ENCODE measurements around the gene DRAM1. TPM values are rescaled to one million over a fixed set of nuclear protein-coding genes. Genes with fewer than 3 reads are reported as not detected.
"Not testable (repeated sequence)": the region's sequence is repeated elsewhere in the genome, so short reads cannot be mapped to it uniquely, and the experiment has no call there.

DRAM1 gene
- total RNA-seq, 2 experiments from 2014 or later = 4.1 to 4.9 TPM

GRCh38 chr12:101885912-101886561, 8.7 kb downstream of the DRAM1 start:
- H3K27me3 Mint-ChIP-seq (ENCODE audit: low read depth) = no peaks in the 10 kb centered on the region
- no peaks in the 10 kb centered on the region for H3K9me3 Mint-ChIP-seq
- CTCF ChIA-PET = no interaction called here

GRCh38 chr12:101889211-101889752, 11.9 kb downstream of the DRAM1 start:
- H3K4me1 Mint-ChIP-seq (ENCODE audit: low read depth) = peaks cover 4% of the 10 kb centered on the region
- CTCF ChIA-PET = interaction anchor here (0.6 to 1.0 kb wide), 3 partner anchors 49 to 404 kb away, joined by 3 read pairs; no protein-coding TSS in a partner anchor
- H3K36me3 Mint-ChIP-seq (ENCODE audit: low read depth) = no peaks in the 10 kb centered on the region
- no peaks in the 10 kb centered on the region for H3K9me3 Mint-ChIP-seq
- no peak overlapping the region for H3K27ac Mint-ChIP-seq
- no peak overlapping the region for H3K4me3 Mint-ChIP-seq
- DNase-seq = no peak
- no peaks in the 10 kb centered on the region for H3K27me3 Mint-ChIP-seq (ENCODE audit: low read depth)
- intact Hi-C loops (cut with micrococcal nuclease) = no loop called here

More at GRCh38 chr12:101885912-101886561, 8.7 kb downstream of the DRAM1 start:
- Mint-ChIP-seq H3K4me3 (no peak overlapping the region), H3K27ac (no peak overlapping the region), H3K36me3 (ENCODE audit: low read depth) (no peaks in the 10 kb centered on the region), H3K4me1 (ENCODE audit: low read depth) (peaks cover 4% of the 10 kb centered on the region)
- DNase-seq = no peak
- intact Hi-C loops (cut with micrococcal nuclease) = no loop called here

- CTCF ChIA-PET = interaction anchor here (1.3 to 1.6 kb wide), 3 partner anchors 14 to 51 kb away, joined by 4 to 5 read pairs (median 4); partner anchors contain the start of gene DRAM1
- no peak for DNase-seq
- no peak overlapping the region for H3K4me3 Mint-ChIP-seq
- peaks cover 4% of the 10 kb centered on the region for H3K4me1 Mint-ChIP-seq (ENCODE audit: low read depth)
- no peaks in the 10 kb centered on the region for H3K27me3 Mint-ChIP-seq (ENCODE audit: low read depth)
- H3K9me3 Mint-ChIP-seq = no peaks in the 10 kb centered on the region
- H3K36me3 Mint-ChIP-seq (ENCODE audit: low read depth) = no peaks in the 10 kb centered on the region
- H3K27ac Mint-ChIP-seq = no peak overlapping the region
- intact Hi-C loops (cut with micrococcal nuclease) = no loop called here
These were observed 14.1 kb downstream of the DRAM1 start for GRCh38 chr12:101891462-101891971.

- CTCF ChIA-PET = no interaction called here
These were observed 15.4 kb downstream of the DRAM1 start for GRCh38 chr12:101892794-101893193.

GRCh38 chr12:101901777-101902176, 24.4 kb downstream of the DRAM1 start:
- no peak overlapping the region for H3K4me3 Mint-ChIP-seq
- no peak overlapping the region for H3K27ac Mint-ChIP-seq
- intact Hi-C loops (cut with micrococcal nuclease) = no loop called here
- H3K27me3 Mint-ChIP-seq (ENCODE audit: low read depth) = no peaks in the 10 kb centered on the region
- no peak for DNase-seq
- CTCF ChIA-PET = interaction anchor here (0.6 kb wide), 1 partner anchor 15 kb away, joined by 4 read pairs; no protein-coding TSS in a partner anchor
- H3K4me1 Mint-ChIP-seq (ENCODE audit: low read depth) = no peaks in the 10 kb centered on the region
- H3K9me3 Mint-ChIP-seq = no peaks in the 10 kb centered on the region
- H3K36me3 Mint-ChIP-seq (ENCODE audit: low read depth) = peaks cover 2% of the 10 kb centered on the region

More at GRCh38 chr12:101892794-101893193, 15.4 kb downstream of the DRAM1 start:
- H3K36me3 Mint-ChIP-seq (ENCODE audit: low read depth) = no peaks in the 10 kb centered on the region
- H3K27me3 Mint-ChIP-seq (ENCODE audit: low read depth) = no peaks in the 10 kb centered on the region
- no peak overlapping the region for H3K4me3 Mint-ChIP-seq
- H3K9me3 Mint-ChIP-seq = no peaks in the 10 kb centered on the region
- intact Hi-C loops (cut with micrococcal nuclease) = no loop called here
- DNase-seq = no peak
- no peak overlapping the region for H3K27ac Mint-ChIP-seq
- H3K4me1 Mint-ChIP-seq (ENCODE audit: low read depth) = peaks cover 4% of the 10 kb centered on the region

- H3K27ac Mint-ChIP-seq = no peak overlapping the region
- no peaks in the 10 kb centered on the region for H3K27me3 Mint-ChIP-seq (ENCODE audit: low read depth)
These were observed 25.3 kb downstream of the DRAM1 start for GRCh38 chr12:101902641-101903040.

GRCh38 chr12:101906226-101906625, 28.8 kb downstream of the DRAM1 start:
- Mint-ChIP-seq H3K27me3 (ENCODE audit: low read depth) (no peaks in the 10 kb centered on the region), H3K36me3 (ENCODE audit: low read depth) (peaks cover 2% of the 10 kb centered on the region), H3K4me1 (ENCODE audit: low read depth) (peaks cover 2% of the 10 kb centered on the region), H3K27ac (no peak overlapping the region), H3K9me3 (no peaks in the 10 kb centered on the region), H3K4me3 (no peak overlapping the region)
- no peak for DNase-seq
- intact Hi-C loops (cut with micrococcal nuclease) = no loop called here
- CTCF ChIA-PET = no interaction called here

More at GRCh38 chr12:101902641-101903040, 25.3 kb downstream of the DRAM1 start:
- DNase-seq = no peak
- no peak overlapping the region for H3K4me3 Mint-ChIP-seq
- intact Hi-C loops (cut with micrococcal nuclease) = no loop called here
- CTCF ChIA-PET = no interaction called here
- no peaks in the 10 kb centered on the region for H3K9me3 Mint-ChIP-seq
- no peaks in the 10 kb centered on the region for H3K4me1 Mint-ChIP-seq (ENCODE audit: low read depth)
- peaks cover 2% of the 10 kb centered on the region for H3K36me3 Mint-ChIP-seq (ENCODE audit: low read depth)

GRCh38 chr12:101908395-101908794, 31.0 kb downstream of the DRAM1 start:
- no peaks in the 10 kb centered on the region for H3K27me3 Mint-ChIP-seq (ENCODE audit: low read depth)
- H3K27ac Mint-ChIP-seq = no peak overlapping the region
- no peak for DNase-seq
- peaks cover 2% of the 10 kb centered on the region for H3K4me1 Mint-ChIP-seq (ENCODE audit: low read depth)
- peaks cover under 1% of the 10 kb centered on the region for H3K36me3 Mint-ChIP-seq (ENCODE audit: low read depth)
- no peaks in the 10 kb centered on the region for H3K9me3 Mint-ChIP-seq
- CTCF ChIA-PET = no interaction called here
- intact Hi-C loops (cut with micrococcal nuclease) = no loop called here
- H3K4me3 Mint-ChIP-seq = no peak overlapping the region

- intact Hi-C loops (cut with micrococcal nuclease) = no loop called here
- Mint-ChIP-seq H3K27ac (no peak overlapping the region), H3K4me1 (ENCODE audit: low read depth) (peaks cover 2% of the 10 kb centered on the region), H3K36me3 (ENCODE audit: low read depth) (no peaks in the 10 kb centered on the region), H3K4me3 (no peak overlapping the region), H3K9me3 (no peaks in the 10 kb centered on the region), H3K27me3 (ENCODE audit: low read depth) (no peaks in the 10 kb centered on the region)
- CTCF ChIA-PET = no interaction called here
- no peak for DNase-seq
These were observed 32.3 kb downstream of the DRAM1 start for GRCh38 chr12:101909646-101910045.

- Mint-ChIP-seq H3K4me3 (no peak overlapping the region), H3K27me3 (ENCODE audit: low read depth) (no peaks in the 10 kb centered on the region), H3K36me3 (ENCODE audit: low read depth) (peaks cover 2% of the 10 kb centered on the region), H3K4me1 (ENCODE audit: low read depth) (peaks cover 5% of the 10 kb centered on the region), H3K9me3 (no peaks in the 10 kb centered on the region), H3K27ac (no peak overlapping the region)
- intact Hi-C loops (cut with micrococcal nuclease) = loop anchor here (5.0 kb wide), 1 partner anchor 896 kb away; no protein-coding TSS in a partner anchor
- CTCF ChIA-PET = no interaction called here
- no peak for DNase-seq
These were observed 38.5 kb downstream of the DRAM1 start for GRCh38 chr12:101915841-101916240.

- H3K36me3 Mint-ChIP-seq (ENCODE audit: low read depth); H3K27me3 Mint-ChIP-seq (ENCODE audit: low read depth); H3K4me1 Mint-ChIP-seq (ENCODE audit: low read depth); H3K4me3 Mint-ChIP-seq; DNase-seq; H3K9me3 Mint-ChIP-seq; H3K27ac Mint-ChIP-seq: not testable (repeated sequence)
- intact Hi-C loops (cut with micrococcal nuclease) = loop anchor here (1.0 to 5.0 kb wide), 2 partner anchors 201 to 893 kb away; partner anchors contain the start of genes NUP37 and PARPBP
- CTCF ChIA-PET = interaction anchor here (0.7 to 1.6 kb wide), 4 partner anchors 17 to 723 kb away, joined by 3 to 4 read pairs (median 4); no protein-coding TSS in a partner anchor
These were observed 41.4 kb downstream of the DRAM1 start for GRCh38 chr12:101918805-101919204.

GRCh38 chr12:101919447-101919846, 42.1 kb downstream of the DRAM1 start:
- peaks cover 10% of the 10 kb centered on the region for H3K4me1 Mint-ChIP-seq (ENCODE audit: low read depth)
- no peak overlapping the region for H3K4me3 Mint-ChIP-seq
- H3K9me3 Mint-ChIP-seq = no peaks in the 10 kb centered on the region
- no peak for DNase-seq
- H3K27ac Mint-ChIP-seq = no peak overlapping the region
- CTCF ChIA-PET = interaction anchor here (1.1 kb wide), 1 partner anchor 31 kb away, joined by 4 read pairs; no protein-coding TSS in a partner anchor
- peaks cover 3% of the 10 kb centered on the region for H3K36me3 Mint-ChIP-seq (ENCODE audit: low read depth)
- intact Hi-C loops (cut with micrococcal nuclease) = loop anchor here (5.0 kb wide), 1 partner anchor 893 kb away; no protein-coding TSS in a partner anchor
- H3K27me3 Mint-ChIP-seq (ENCODE audit: low read depth) = no peaks in the 10 kb centered on the region
